Smooth muscle cell (in vitro differentiated cells): Measurements from ENCODE around the gene NET1. TPM values are rescaled to one million over a fixed set of nuclear protein-coding genes. Genes with fewer than 3 reads are reported as not detected.
"Not testable (repeated sequence)": the region's sequence is repeated elsewhere in the genome, so short reads cannot be mapped to it uniquely, and the experiment has no call there.

Experiments used
- DNase-seq: peaks from one replicate; lab custom pipeline; 2025; ENCODE audit not compliant: unreplicated experiment; lab: John Stamatoyannopoulos, UW
- H2AFZ ChIP-seq: fragments of 200-600 bp; sonication (generic); 2 replicates; pipeline ENCODE4 v1.6.0; 2016; ENCODE audit warnings: antibody characterized with exemption, low read depth, mild to moderate bottlenecking
- H3F3A ChIP-seq: fragments of 200-600 bp; sonication (generic); 2 replicates; pipeline ENCODE4 v1.6.0; 2017; ENCODE audit warnings: antibody characterized with exemption, low read depth
- H3K27ac ChIP-seq: fragments of 200-600 bp; sonication (generic); 2 replicates; pipeline ENCODE4 v1.5.1; 2016; ENCODE audit warnings: low read depth, mild to moderate bottlenecking
- H3K27me3 ChIP-seq: fragments of 200-600 bp; sonication (generic); 2 replicates; pipeline ENCODE4 v1.6.1; 2016; ENCODE audit warnings: low read depth, mild to moderate bottlenecking
- H3K36me3 ChIP-seq: fragments of 200-600 bp; sonication (generic); 2 replicates; pipeline ENCODE4 v1.5.1; 2016; ENCODE audit warnings: low read depth
- H3K4me1 ChIP-seq: fragments of 200-600 bp; sonication (generic); 2 replicates; pipeline ENCODE4 v1.5.1; 2016; ENCODE audit warnings: low read depth
- H3K4me2 ChIP-seq: fragments of 200-600 bp; sonication (generic); 2 replicates; pipeline ENCODE4 v1.6.0; 2016; ENCODE audit warnings: mild to moderate bottlenecking
- H3K4me3 ChIP-seq: fragments of 200-600 bp; sonication (generic); 2 replicates; pipeline ENCODE4 v1.5.1; 2016; ENCODE audit warnings: mild to moderate bottlenecking
- H3K79me2 ChIP-seq: fragments of 200-600 bp; sonication (generic); 2 replicates; pipeline ENCODE4 v1.6.0; 2016; ENCODE audit warnings: low read depth, mild to moderate bottlenecking
- H3K9ac ChIP-seq: fragments of 200-600 bp; sonication (generic); 2 replicates; pipeline ENCODE4 v1.6.0; 2016; ENCODE audit warnings: low read depth
- H3K9me3 ChIP-seq: fragments of 200-600 bp; sonication (generic); replicated peaks from 2 replicates; pipeline ENCODE4 v1.5.1; 2016; ENCODE audit warnings: low read depth
- H4K20me1 ChIP-seq: fragments of 200-600 bp; sonication (generic); 2 replicates; pipeline ENCODE4 v1.6.0; 2016; ENCODE audit warnings: low read depth
- WGBS: methylation state at CpG from one replicate; pipeline ENCODE4 v1.1.7; 2016; ENCODE audit warnings: low lambda C conversion rate; 5-methylcytosine and 5-hydroxymethylcytosine counted together
- polyA plus RNA-seq: library from polyadenylated mRNA; unstranded; fragments of >200 nt; fragmentation: Nextera tagmentation; extraction: Ambion mirVana; gene quantifications from 2 replicates; pipeline ENCODE4 v1.2.1, GENCODE V29; 2016
- total RNA-seq: library from RNA; depleted of rRNA; stranded (reverse); fragments of >200 nt; gene quantifications from 2 replicates; pipeline ENCODE4 v1.2.3, GENCODE V29; 2014
- TF ChIP-seq, protein P1 (sequence below): fragments of 200-600 bp; sonication (generic); IDR thresholded peaks from 2 replicates; pipeline ENCODE4 v1.5.1; 2017; ENCODE audit warnings: borderline replicate concordance, mild to moderate bottlenecking, antibody characterized with exemption; ENCODE audit not compliant: insufficient read depth, poor library complexity, severe bottlenecking

NET1 gene
- total and polyA plus RNA-seq, 2 experiments from 2014 or later, result 49.5 to 123 TPM

DNA sequence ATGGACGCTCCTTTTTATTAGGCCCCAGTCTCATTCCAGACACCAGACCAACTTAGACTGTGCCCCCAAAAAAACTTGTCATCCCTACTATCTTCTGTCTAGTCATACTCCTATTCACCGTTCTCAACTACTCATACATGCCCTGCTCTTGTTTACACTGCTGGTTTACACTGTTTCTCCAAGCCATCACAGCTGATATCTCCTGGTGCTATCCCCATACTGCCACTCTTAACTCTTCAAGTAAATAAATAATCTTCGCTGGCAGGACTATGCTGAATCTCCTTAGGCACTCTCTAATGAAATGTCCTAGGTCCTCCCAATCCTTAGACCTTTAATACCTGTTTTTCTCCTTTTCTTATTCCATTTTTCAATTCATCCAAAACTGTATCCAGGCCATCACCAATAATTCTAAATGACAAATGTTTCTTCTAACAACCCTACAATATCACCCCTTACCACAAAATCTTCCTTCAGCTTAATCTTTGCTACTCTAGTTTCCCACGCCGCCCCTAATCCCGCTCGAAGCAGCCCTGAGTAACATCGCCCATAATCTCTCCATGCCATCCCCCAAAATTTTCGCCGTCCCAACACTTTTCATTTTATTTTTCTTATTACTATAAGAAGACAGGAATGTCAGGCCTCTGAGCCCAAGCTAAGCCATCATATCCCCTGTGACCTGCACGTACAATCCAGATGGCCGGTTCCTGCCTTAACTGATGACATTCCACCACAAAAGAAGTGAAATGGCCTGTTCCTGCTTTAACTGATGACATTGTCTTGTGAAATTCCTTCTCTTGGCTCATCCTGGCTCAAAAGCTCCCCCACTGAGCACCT lies 63.8 kb downstream of the NET1 start:
- not testable (repeated sequence) for H3K36me3 ChIP-seq, H2AFZ ChIP-seq, H3K4me3 ChIP-seq, H3K9me3 ChIP-seq, H3K27me3 ChIP-seq, H3K79me2 ChIP-seq, DNase-seq, H4K20me1 ChIP-seq
- H3K4me2 ChIP-seq, result peak overlapping the region; percentile 81
- peak overlapping the region; percentile 81 for H3K27ac ChIP-seq
- peak overlapping the region; percentile 34 for H3K9ac ChIP-seq
- 45% methylated on average over 12 of the region's 12 CpGs for WGBS
- peaks cover 18% of the 10 kb centered on the region for H3K4me1 ChIP-seq
- peaks cover 10% of the 10 kb centered on the region for H3F3A ChIP-seq

DNA sequence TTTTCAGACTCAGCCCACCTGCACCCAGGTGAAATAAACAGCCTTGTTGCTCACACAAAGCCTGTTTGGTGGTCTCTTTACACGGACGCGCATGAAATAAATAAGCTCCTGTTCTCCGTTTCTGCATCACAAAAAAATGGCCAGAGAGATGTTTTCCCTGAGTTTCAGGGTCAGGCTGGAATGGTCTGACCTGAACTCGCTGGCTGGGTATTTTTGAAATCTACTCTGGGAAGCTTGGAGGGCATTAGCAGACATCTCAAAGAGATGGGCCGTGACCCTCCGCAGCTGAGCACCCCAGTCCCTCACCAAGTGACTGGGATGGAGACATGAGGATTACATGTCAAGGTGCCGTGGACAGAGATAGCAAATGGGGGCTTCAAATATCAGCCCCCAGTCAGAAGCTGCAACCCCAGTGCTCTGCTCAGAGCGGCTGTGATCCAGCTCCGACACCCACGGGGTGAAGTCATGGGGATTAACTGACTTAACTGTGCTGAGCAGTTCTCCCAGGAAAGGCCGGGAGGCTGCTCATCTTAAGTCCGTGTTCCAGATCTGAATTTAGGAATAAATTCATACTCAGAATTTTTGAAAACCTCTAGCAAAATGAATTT lies 64.7 kb downstream of the NET1 start:
- TF ChIP-seq, protein P1, sequence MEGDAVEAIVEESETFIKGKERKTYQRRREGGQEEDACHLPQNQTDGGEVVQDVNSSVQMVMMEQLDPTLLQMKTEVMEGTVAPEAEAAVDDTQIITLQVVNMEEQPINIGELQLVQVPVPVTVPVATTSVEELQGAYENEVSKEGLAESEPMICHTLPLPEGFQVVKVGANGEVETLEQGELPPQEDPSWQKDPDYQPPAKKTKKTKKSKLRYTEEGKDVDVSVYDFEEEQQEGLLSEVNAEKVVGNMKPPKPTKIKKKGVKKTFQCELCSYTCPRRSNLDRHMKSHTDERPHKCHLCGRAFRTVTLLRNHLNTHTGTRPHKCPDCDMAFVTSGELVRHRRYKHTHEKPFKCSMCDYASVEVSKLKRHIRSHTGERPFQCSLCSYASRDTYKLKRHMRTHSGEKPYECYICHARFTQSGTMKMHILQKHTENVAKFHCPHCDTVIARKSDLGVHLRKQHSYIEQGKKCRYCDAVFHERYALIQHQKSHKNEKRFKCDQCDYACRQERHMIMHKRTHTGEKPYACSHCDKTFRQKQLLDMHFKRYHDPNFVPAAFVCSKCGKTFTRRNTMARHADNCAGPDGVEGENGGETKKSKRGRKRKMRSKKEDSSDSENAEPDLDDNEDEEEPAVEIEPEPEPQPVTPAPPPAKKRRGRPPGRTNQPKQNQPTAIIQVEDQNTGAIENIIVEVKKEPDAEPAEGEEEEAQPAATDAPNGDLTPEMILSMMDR, result no peak
- Histone ChIP-seq H3K27me3 (no peaks in the 10 kb centered on the region), H3K4me3 (no peak overlapping the region), H3K79me2 (no peaks in the 10 kb centered on the region), H3K4me2 (peak overlapping the region; percentile 81), H2AFZ (no peak overlapping the region), H3K9me3 (no peaks in the 10 kb centered on the region), H3K27ac (peak overlapping the region; percentile 81), H3K9ac (peak overlapping the region; percentile 34), H3F3A (peaks cover 10% of the 10 kb centered on the region), H4K20me1 (no peaks in the 10 kb centered on the region), H3K36me3 (no peaks in the 10 kb centered on the region), H3K4me1 (peaks cover 18% of the 10 kb centered on the region)
- WGBS, result 23% methylated on average over 13 of the region's 13 CpGs
- no peak for DNase-seq

DNA sequence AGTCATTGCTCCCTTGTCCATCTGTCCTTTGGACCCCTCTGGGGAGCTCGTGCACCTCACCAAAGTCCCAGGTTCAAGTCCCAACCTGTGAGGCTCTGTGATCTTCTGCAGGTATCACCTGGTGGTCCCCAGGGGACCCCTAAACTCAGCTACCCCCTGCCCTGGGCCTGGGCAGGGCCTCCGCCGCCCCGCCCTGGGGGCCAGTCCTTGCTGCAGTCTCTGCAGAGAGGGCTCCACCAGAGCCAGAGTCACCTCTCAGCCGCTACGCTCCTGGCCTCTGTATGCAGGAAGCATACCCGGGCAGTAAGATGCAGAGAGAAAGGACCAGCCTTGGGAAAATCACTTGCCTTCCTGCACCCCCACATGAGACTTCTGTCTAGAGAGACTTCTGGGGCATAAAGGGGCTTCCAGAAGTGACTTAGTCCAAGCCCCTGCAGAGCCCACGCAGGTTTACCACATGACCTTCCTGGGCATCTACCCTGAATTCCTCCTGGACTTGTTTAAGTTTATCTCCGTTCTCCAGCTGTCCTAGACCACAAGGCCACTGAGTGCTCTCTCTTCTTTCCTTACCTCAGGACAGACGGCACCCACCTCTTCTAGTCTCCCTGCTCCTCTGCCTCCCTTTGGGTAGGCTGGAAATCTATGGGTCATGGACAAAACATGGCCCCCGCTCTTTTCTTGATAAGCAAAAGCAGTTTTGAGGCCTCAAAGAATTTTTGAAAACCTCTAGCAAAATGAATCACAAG lies 65.8 kb downstream of the NET1 start:
- WGBS, result 76% methylated on average over 11 of the region's 11 CpGs
- Histone ChIP-seq H3K9ac (no peak overlapping the region), H4K20me1 (no peaks in the 10 kb centered on the region), H3K36me3 (no peaks in the 10 kb centered on the region), H3F3A (peaks cover 10% of the 10 kb centered on the region), H3K4me1 (peaks cover 18% of the 10 kb centered on the region), H3K27me3 (no peaks in the 10 kb centered on the region), H3K27ac (peak overlapping the region; percentile 81), H3K4me3 (no peak overlapping the region), H2AFZ (no peak overlapping the region), H3K9me3 (no peaks in the 10 kb centered on the region), H3K79me2 (no peaks in the 10 kb centered on the region), H3K4me2 (peak overlapping the region; percentile 81)
- TF ChIP-seq, protein P1, result no peak
- no peak for DNase-seq

DNA sequence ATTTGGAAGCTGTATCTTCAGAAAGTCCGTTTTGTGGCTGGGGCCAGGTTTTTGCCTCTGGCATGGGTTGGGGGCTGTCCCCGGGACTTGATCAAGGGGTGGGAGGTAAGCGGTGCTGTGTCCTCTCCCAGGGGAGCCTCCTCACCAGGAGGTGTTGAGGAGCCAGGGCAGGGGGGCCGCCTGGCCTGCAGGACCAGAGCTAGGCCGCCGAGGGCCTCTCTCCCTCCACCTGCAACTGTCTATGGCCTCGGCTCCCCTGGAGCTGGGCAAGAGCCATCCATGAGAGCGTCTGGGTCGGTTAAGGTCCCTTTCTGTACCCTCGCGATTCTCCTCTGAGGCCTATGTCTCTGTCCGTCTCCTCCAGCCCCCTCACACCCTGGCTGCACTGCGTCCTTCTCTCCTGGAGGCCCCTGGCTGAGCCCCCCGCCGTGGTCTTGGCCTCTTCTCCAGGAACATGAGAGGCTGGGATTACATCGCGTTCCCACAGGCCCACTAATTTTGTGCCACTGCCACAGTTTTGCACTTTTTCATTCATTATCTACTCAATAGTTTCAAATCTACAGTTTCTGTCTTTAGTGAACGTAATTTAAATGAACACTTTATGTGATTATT lies 66.4 kb downstream of the NET1 start:
- TF ChIP-seq, protein P1, result no peak
- Histone ChIP-seq H3K27me3 (no peaks in the 10 kb centered on the region), H3K36me3 (no peaks in the 10 kb centered on the region), H3F3A (peaks cover 10% of the 10 kb centered on the region), H3K4me2 (peak overlapping the region; percentile 81), H3K27ac (peak overlapping the region; percentile 81), H3K79me2 (no peaks in the 10 kb centered on the region), H2AFZ (no peak overlapping the region), H3K4me1 (peaks cover 18% of the 10 kb centered on the region), H3K9ac (no peak overlapping the region), H3K4me3 (no peak overlapping the region), H4K20me1 (no peaks in the 10 kb centered on the region), H3K9me3 (no peaks in the 10 kb centered on the region)
- WGBS, result 82% methylated on average over 18 of the region's 18 CpGs
- no peak for DNase-seq
